HepG2 (cell line): ENCODE data around the gene IL1RL2.

Experiments
- CTCF ChIP-seq: sonication (generic); formaldehyde crosslinking; IDR thresholded peaks from 2 replicates; pipeline ENCODE4 v1.5.0; 2020; ENCODE audit warnings: mild to moderate bottlenecking, missing genetic modification reagents, moderate library complexity
- ELF1 ChIP-seq: sonication (generic); formaldehyde crosslinking; IDR thresholded peaks from 2 replicates; pipeline ENCODE4 v1.4.0; 2020; ENCODE audit warnings: missing genetic modification reagents
- HDAC1 ChIP-seq: sonication (generic); formaldehyde crosslinking; IDR thresholded peaks from 2 replicates; pipeline ENCODE4 v1.5.1; 2020; ENCODE audit warnings: mild to moderate bottlenecking, missing genetic modification reagents
- NFIB ChIP-seq: sonication (generic); formaldehyde crosslinking; IDR thresholded peaks from 2 replicates; pipeline ENCODE4 v1.9.0; 2021; ENCODE audit warnings: missing genetic modification reagents, mild to moderate bottlenecking, borderline replicate concordance
- POLR2A ChIP-seq, 2 experiments: IDR thresholded peaks; 2 replicates each; pipeline ENCODE4 v1.6.1; 2011; ENCODE audit warnings: low read depth in 2 of 2, low read length in 2 of 2, mild to moderate bottlenecking in 1 of 2, moderate library complexity in 1 of 2; ENCODE audit not compliant: insufficient read depth in 1 of 2
- RELA ChIP-seq: sonication (generic); formaldehyde crosslinking; IDR thresholded peaks from 2 replicates; pipeline ENCODE4 v1.4.0; 2020; ENCODE audit warnings: missing genetic modification reagents
- SP2 ChIP-seq: sonication (generic); formaldehyde crosslinking; IDR thresholded peaks from 2 replicates; pipeline ENCODE4 v1.5.1; 2020; ENCODE audit warnings: mild to moderate bottlenecking, missing genetic modification reagents
- YY1 ChIP-seq: IDR thresholded peaks from 2 replicates; pipeline ENCODE4 v1.6.1; 2011; ENCODE audit warnings: low read length, low read depth, moderate library complexity, mild to moderate bottlenecking; ENCODE audit not compliant: insufficient read depth, insufficient replicate concordance
- ZKSCAN8 ChIP-seq: IDR thresholded peaks from 2 replicates; pipeline ENCODE4 v1.6.1; 2016; ENCODE audit warnings: borderline replicate concordance, missing genetic modification reagents, missing compliant biosample characterization
- TF ChIP-seq, protein P1 (sequence below): sonication (generic); formaldehyde crosslinking; IDR thresholded peaks from 2 replicates; pipeline ENCODE4 v1.4.0; 2020; ENCODE audit warnings: missing genetic modification reagents; ENCODE audit errors: not compliant biosample characterization
- TF ChIP-seq, protein P2 (sequence below): sonication (generic); formaldehyde crosslinking; IDR thresholded peaks from 2 replicates; pipeline ENCODE4 v1.5.0; 2020; ENCODE audit warnings: missing genetic modification reagents
- TF ChIP-seq, protein P3 (sequence below): sonication (generic); formaldehyde crosslinking; IDR thresholded peaks from 2 replicates; pipeline ENCODE4 v1.4.0; 2020; ENCODE audit warnings: low read depth, mild to moderate bottlenecking, missing genetic modification reagents

GRCh38 chr2:102266204-102266603 is 79.4 kb downstream of the IL1RL2 start:
- no peak for TF ChIP-seq RELA (CRISPR knock-in tag)
- TF ChIP-seq HDAC1 (CRISPR knock-in tag) = no peak
- TF ChIP-seq ELF1 (CRISPR knock-in tag) = no peak
- TF ChIP-seq, protein P1, sequence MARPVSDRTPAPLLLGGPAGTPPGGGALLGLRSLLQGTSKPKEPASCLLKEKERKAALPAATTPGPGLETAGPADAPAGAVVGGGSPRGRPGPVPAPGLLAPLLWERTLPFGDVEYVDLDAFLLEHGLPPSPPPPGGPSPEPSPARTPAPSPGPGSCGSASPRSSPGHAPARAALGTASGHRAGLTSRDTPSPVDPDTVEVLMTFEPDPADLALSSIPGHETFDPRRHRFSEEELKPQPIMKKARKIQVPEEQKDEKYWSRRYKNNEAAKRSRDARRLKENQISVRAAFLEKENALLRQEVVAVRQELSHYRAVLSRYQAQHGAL = no peak
- TF ChIP-seq ZKSCAN8 (CRISPR knock-in tag) = no peak
- TF ChIP-seq, protein P2, sequence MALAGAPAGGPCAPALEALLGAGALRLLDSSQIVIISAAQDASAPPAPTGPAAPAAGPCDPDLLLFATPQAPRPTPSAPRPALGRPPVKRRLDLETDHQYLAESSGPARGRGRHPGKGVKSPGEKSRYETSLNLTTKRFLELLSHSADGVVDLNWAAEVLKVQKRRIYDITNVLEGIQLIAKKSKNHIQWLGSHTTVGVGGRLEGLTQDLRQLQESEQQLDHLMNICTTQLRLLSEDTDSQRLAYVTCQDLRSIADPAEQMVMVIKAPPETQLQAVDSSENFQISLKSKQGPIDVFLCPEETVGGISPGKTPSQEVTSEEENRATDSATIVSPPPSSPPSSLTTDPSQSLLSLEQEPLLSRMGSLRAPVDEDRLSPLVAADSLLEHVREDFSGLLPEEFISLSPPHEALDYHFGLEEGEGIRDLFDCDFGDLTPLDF = no peak
- no peak for TF ChIP-seq CTCF (CRISPR knock-in tag)
- no peak for TF ChIP-seq POLR2A (IDR thresholded peaks at IDR 0.05; ENCODE audit: insufficient read depth in 1 of 2, low read depth in 2 of 2, low read length in 2 of 2)
- TF ChIP-seq, protein P3, sequence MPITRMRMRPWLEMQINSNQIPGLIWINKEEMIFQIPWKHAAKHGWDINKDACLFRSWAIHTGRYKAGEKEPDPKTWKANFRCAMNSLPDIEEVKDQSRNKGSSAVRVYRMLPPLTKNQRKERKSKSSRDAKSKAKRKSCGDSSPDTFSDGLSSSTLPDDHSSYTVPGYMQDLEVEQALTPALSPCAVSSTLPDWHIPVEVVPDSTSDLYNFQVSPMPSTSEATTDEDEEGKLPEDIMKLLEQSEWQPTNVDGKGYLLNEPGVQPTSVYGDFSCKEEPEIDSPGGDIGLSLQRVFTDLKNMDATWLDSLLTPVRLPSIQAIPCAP = no peak
- TF ChIP-seq YY1 = no peak
- TF ChIP-seq SP2 (CRISPR knock-in tag) = no peak
- no peak for TF ChIP-seq NFIB (CRISPR knock-in tag)
